Stimulated activated CD4-positive, alpha-beta T cell treated with anti-CD3 and anti-CD28 coated beads, Interleukin-1b, Interleukin-23, amount 100 ng/mL, for 1 hour (primary cell): ENCODE data around the gene DSTN.

Experiments used
- DNase-seq, 2 donors: peaks; one replicate each; pipeline ENCODE4 v3.0.0-alpha.2; 2020; ENCODE audit warnings: low read depth in 2 of 2

DSTN gene

GRCh38 chr20:17569616-17570346, at the start of gene DSTN:
Gene DSTN (plus strand): TSS chr20:17570075. CDS start chr20:17570209, 134 bp downstream.
- DNase-seq = peak; percentile 58 to 72

GRCh38 chr20:17520583-17520982, 49.3 kb upstream of the DSTN start:
- no peak for DNase-seq

- no peak for DNase-seq
These were observed 47.3 kb upstream of the DSTN start for GRCh38 chr20:17522528-17522927.

GRCh38 chr20:17523326-17523725, 46.5 kb upstream of the DSTN start:
- DNase-seq = no peak

- no peak for DNase-seq
These were observed 45.3 kb upstream of the DSTN start for GRCh38 chr20:17524560-17524959.

- no peak for DNase-seq
These were observed 44.7 kb upstream of the DSTN start for GRCh38 chr20:17525132-17525531.

GRCh38 chr20:17525650-17526049, 44.2 kb upstream of the DSTN start:
- DNase-seq = no peak

GRCh38 chr20:17529586-17529985, 40.3 kb upstream of the DSTN start:
- no peak for DNase-seq

- DNase-seq = no peak
These were observed 39.7 kb upstream of the DSTN start for GRCh38 chr20:17530153-17530552.

- DNase-seq = no peak
These were observed 38.9 kb upstream of the DSTN start, which contains the start of gene BFSP1 for GRCh38 chr20:17530716-17531664. Gene BFSP1 (minus strand): TSS chr20:17531379. CDS start chr20:17531329, 50 bp downstream.

- no peak for DNase-seq
These were observed 38.2 kb upstream of the DSTN start for GRCh38 chr20:17531665-17532025.

GRCh38 chr20:17533396-17533795, 36.5 kb upstream of the DSTN start:
- DNase-seq = no peak

GRCh38 chr20:17534077-17534476, 35.8 kb upstream of the DSTN start:
- no peak for DNase-seq

GRCh38 chr20:17536944-17537444, 32.9 kb upstream of the DSTN start:
- DNase-seq = peak; percentile 23

GRCh38 chr20:17537959-17538358, 31.9 kb upstream of the DSTN start:
- no peak for DNase-seq

GRCh38 chr20:17538517-17539170, 31.2 kb upstream of the DSTN start:
- no peak for DNase-seq

GRCh38 chr20:17541596-17541995, 28.3 kb upstream of the DSTN start:
- no peak for DNase-seq

GRCh38 chr20:17541996-17542395, 27.9 kb upstream of the DSTN start:
- no peak for DNase-seq

- no peak for DNase-seq
These were observed 27.4 kb upstream of the DSTN start for GRCh38 chr20:17542481-17542880.

- DNase-seq = no peak
These were observed 26.9 kb upstream of the DSTN start for GRCh38 chr20:17542993-17543412.

GRCh38 chr20:17543531-17544131, 26.2 kb upstream of the DSTN start:
- no peak for DNase-seq

- no peak for DNase-seq
These were observed 24.7 kb upstream of the DSTN start for GRCh38 chr20:17545127-17545526.
